HCT116 (cell line): ENCODE data around the gene DCP1B.

Source experiments
- CEBPB ChIP-seq: IDR thresholded peaks from 2 replicates; pipeline ENCODE4 v1.6.1; 2012; ENCODE audit warnings: low read depth
- CTCF ChIP-seq, 3 experiments: fragments of 200-600 bp in 1 of 3; sonication (generic) in 1 of 3; IDR thresholded peaks in 2 of 3; conservative IDR thresholded peaks in 1 of 3; 2 replicates each; pipeline ENCODE4 v1.5.1; 2012 to 2017; ENCODE audit warnings: low read depth in 2 of 3, low read length in 2 of 3, antibody characterized with exemption in 1 of 3, borderline replicate concordance in 1 of 3, control low read depth in 1 of 3, mild to moderate bottlenecking in 1 of 3, mixed read lengths in 1 of 3, mixed run types in 1 of 3, moderate library complexity in 1 of 3; ENCODE audit not compliant: insufficient read depth in 1 of 3
- POLR2A ChIP-seq: IDR thresholded peaks from 2 replicates; pipeline ENCODE4 v1.7.0; 2011; ENCODE audit warnings: borderline replicate concordance; ENCODE audit not compliant: insufficient read depth, insufficient read length; ENCODE audit errors: extremely low read depth
- POLR2AphosphoS5 ChIP-seq: IDR thresholded peaks from 2 replicates; pipeline ENCODE4 v1.6.1; 2011; ENCODE audit warnings: mild to moderate bottlenecking, low read depth, low read length, moderate library complexity
- YY1 ChIP-seq: IDR thresholded peaks from 2 replicates; pipeline ENCODE4 v1.6.1; 2011; ENCODE audit warnings: low read length, low read depth, moderate library complexity, mild to moderate bottlenecking; ENCODE audit not compliant: insufficient replicate concordance; ENCODE audit errors: extremely low read depth
- TF ChIP-seq, protein P1 (sequence below): IDR thresholded peaks from 2 replicates; pipeline ENCODE4 v1.6.1; 2012; ENCODE audit warnings: low read depth

GRCh38 chr12:1962051-1963020, 41.9 kb downstream of the DCP1B start:
- TF ChIP-seq, protein P1, sequence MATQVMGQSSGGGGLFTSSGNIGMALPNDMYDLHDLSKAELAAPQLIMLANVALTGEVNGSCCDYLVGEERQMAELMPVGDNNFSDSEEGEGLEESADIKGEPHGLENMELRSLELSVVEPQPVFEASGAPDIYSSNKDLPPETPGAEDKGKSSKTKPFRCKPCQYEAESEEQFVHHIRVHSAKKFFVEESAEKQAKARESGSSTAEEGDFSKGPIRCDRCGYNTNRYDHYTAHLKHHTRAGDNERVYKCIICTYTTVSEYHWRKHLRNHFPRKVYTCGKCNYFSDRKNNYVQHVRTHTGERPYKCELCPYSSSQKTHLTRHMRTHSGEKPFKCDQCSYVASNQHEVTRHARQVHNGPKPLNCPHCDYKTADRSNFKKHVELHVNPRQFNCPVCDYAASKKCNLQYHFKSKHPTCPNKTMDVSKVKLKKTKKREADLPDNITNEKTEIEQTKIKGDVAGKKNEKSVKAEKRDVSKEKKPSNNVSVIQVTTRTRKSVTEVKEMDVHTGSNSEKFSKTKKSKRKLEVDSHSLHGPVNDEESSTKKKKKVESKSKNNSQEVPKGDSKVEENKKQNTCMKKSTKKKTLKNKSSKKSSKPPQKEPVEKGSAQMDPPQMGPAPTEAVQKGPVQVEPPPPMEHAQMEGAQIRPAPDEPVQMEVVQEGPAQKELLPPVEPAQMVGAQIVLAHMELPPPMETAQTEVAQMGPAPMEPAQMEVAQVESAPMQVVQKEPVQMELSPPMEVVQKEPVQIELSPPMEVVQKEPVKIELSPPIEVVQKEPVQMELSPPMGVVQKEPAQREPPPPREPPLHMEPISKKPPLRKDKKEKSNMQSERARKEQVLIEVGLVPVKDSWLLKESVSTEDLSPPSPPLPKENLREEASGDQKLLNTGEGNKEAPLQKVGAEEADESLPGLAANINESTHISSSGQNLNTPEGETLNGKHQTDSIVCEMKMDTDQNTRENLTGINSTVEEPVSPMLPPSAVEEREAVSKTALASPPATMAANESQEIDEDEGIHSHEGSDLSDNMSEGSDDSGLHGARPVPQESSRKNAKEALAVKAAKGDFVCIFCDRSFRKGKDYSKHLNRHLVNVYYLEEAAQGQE = no peak
- TF ChIP-seq CTCF (IDR thresholded peaks at IDR 0.05 in 2 of 3, conservative IDR thresholded peaks at IDR 0.05 in 1 of 3; ENCODE audit: borderline replicate concordance in 1 of 3, insufficient read depth in 1 of 3, low read depth in 2 of 3, low read length in 2 of 3) (no peak), POLR2A (no peak), YY1 (no peak), CEBPB (no peak), POLR2AphosphoS5 (no peak)
